Limb (tissue), 2 donors: ENCODE data around the gene ABLIM1.

Experiments used
- DNase-seq, 2 donors: peaks; one replicate each; pipeline ENCODE4 v3.0.0-alpha.2; 2016; ENCODE audit errors: extremely low spot score in 2 of 2

Gene ABLIM1

DNA sequence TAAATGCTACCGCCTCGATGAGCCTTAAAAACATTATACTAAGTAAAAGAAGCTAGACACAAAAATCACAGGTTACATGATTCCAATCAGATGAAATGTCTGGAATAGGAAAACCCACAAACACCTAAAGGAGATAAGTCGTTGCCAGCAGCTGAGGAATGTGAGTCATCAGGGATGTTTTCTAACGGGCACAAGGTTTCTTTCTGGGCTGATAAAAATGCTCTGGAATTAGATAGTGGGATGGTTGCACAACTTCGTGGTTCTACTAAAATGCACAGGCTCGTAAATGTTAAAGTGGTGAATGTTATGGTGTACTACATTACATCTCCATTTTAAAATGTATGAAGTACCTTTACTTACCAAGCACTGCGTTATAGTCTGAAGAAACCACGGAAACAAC lies 9.7 kb downstream of the ABLIM1 start:
- no peak for DNase-seq

DNA sequence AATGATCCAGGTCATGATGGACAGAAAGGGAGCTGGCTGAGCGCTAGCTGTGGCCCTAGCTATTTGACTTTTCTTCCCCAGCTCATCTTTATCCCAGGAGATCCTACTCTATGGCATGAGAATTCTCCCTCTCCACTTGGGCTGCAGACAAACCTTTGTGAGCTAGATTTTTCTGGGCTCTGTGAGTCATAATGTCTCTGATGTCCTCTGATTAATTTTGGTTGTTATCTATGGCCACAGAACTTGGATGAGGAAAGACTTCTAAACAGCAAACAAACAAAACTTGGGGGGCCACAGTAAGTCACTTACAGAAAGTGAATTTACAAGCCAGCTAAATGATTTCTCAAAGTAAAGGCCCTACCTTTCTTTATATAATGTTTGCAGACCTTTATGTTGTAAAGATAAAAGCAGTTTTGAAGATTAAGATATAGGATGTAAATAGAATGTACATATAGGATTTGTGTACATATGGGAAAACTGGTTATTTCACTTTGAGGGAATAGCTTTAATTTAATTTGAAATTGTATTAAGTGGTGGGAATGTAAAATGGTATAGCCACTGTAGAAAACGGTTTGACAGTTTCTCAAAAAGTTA lies 10.4 kb downstream of the ABLIM1 start:
- no peak for DNase-seq

DNA sequence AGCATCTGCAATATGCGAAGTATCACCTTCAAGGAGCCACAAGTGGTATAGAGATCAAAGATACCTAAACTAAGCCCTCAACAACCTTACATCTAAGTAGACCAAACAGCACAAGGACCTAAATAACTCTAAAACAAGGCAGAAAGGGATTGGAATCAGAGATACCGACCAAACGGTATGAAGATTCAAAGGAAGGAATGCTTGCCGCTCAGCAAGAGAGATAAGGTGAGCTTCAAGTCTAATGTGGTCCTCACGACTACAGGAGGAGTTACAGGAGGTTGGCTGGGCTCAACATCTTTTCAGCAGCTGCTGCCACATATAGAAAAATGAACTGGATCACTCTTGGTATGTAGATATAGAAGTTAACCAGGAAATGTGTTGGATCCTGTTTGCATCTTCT lies 11.6 kb downstream of the ABLIM1 start:
- DNase-seq = no peak

DNA sequence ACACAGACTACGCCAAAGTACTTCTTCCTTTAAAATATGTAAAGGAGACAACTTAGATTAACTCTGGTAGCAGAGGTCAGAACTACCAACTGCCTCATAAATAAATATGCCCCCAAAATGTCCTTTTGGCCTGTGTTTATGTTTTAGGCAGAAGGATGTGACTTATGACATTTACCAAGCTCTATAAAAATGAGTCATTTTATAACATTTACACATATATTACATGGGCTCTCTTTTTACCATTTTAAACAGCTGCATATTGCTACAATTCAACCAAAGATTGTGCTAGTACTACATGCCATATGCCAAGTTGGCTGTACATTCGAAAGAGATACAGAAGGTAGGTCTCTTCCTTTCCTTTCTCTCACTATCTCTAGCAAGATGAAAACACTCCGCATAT lies 12.4 kb downstream of the ABLIM1 start:
- DNase-seq = no peak

DNA sequence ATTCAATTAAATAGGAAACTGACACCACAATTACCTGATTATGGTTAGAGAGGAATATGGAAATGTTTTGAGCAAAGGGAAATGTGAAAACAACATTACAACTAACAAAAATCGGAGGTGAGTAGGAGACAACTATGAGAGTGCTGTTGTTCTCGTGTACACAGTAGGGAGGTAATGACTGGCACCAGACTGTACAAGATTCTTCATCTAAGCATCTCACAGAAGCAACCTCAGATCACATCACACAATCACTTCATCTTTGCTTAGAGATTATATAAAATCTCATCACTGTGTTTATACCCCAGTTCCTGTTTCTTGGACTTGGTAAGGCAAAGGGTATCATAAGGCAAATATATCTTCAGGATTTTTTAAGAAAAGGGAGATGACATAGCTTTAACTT lies 14.9 kb downstream of the ABLIM1 start:
- no peak for DNase-seq

DNA sequence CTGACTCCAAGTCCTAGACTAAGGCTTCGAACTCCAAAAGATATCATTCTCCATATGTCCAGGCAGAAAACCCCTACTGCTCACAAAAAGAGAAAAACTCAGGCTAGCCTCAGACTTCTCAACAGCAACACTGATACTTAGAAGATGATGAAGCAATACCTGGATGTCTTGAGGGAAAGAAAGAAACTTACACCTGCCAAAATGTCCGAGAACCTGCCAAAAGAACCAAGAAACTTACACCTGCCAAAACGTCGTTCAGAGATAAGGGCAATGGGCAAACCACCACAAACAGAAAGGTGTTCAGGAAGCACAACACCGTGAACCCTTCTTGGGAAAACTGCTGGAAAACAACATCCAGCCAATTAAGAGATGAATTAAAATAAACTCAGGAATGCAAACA lies 15.3 kb downstream of the ABLIM1 start:
- no peak for DNase-seq

DNA sequence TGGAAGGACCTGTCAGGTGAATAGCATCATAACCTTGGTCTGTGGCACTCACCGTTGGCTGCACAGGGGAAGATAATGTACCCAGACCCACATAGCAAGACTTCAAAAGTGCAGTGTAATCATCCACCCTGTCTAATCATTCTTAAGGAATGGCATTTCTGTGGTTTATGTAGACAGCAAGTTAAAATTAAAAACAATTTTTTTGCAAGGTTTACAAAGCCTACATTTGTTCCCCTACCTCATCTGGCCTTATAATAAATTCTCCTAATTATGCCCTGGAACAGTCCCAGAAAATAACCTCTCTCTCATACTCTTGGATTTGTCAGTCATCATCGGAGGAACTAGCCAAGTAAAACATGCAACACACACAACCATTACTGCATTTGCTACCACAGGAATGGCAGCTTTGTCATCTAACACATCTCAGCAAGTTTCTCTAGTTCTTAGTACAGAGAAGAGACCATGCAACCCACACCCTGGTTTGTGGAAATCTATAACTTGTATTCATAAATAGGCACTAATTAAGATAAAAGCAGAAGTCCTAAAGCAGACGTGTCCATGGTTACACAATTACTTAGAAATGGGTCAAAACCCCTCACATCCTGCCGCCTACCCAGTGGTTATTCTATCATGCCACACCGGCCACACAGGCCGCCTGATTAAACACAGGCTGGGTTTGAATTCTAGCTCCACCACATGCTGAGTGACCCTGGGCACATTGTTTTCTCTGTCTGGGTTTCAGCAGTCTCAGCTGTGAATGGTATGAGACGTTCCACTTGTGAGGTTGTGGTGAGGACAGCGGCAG lies 19.1 kb downstream of the ABLIM1 start:
- DNase-seq = no peak

DNA sequence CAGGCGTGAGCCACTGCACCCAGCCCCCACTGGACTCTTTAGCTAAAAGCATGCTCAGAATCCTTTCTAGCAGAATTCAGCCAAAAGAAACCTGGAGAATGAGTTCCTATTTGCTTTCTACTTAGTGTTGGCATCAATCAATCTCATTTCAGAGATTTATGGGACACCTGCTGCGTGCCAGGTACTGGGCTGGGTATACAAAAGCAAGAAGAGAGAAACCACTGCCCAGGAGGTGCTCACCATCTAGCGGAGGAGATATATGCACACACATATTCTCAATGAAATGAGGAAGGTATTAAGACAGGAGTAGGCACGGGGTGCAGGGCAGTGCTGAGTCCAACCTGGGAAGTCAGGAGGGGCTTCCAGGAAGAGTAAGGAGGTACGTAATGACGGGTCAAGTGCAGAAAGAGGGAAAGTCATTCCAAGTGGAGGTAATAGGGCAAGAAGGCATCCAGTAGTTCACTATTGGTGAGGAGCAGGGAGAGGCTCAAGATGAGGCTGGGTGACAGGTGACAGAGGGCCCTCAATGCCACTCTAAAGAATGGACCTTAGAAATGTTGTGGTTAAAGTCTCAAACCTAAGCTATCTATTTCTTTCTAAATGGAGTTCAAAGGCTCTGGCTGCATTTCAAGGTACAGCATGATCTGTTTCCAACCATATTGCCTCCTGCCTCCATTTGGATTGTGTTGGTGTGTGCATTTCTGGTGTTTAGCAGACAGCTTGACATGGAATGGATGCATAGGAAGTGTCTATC lies 22.1 kb downstream of the ABLIM1 start:
- no peak for DNase-seq

DNA sequence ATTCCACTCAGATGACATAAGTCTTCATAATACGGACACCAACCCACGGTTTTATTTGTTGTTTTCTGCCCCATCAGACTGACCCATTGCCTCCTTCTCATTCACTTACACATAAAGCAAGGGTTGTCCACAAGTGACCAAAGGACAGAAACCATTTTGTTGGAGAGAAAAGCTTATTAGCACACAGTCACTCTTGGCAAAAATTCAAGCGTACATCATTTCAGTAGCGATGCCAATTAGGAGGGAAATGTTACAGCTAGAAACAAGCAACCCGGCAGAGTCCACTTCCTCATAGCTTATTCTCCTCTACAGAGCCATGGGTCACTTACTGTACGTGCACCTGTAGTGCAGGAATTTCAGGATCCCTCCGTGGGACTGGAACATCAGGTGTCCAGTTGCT lies 23.0 kb downstream of the ABLIM1 start:
- DNase-seq = no peak

DNA sequence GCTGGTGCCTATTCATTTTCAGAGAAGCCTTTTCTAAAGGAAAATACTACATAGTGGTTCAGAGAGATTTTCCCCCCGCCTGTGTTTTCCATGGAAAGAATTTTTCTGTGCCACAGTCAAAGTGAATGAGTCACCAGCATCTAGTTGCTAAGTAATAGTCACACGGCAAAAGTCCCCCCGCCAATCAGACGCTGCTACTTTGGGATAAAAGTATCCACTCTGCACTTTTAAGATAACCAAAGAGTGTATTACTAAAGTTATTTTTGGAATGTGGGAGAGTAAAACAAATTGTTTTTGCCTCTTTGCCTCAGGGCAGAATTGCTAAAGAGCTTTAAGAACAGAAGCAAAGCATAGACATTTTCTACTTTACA lies 23.5 kb downstream of the ABLIM1 start:
- DNase-seq = peak; percentile 64 to 85

DNA sequence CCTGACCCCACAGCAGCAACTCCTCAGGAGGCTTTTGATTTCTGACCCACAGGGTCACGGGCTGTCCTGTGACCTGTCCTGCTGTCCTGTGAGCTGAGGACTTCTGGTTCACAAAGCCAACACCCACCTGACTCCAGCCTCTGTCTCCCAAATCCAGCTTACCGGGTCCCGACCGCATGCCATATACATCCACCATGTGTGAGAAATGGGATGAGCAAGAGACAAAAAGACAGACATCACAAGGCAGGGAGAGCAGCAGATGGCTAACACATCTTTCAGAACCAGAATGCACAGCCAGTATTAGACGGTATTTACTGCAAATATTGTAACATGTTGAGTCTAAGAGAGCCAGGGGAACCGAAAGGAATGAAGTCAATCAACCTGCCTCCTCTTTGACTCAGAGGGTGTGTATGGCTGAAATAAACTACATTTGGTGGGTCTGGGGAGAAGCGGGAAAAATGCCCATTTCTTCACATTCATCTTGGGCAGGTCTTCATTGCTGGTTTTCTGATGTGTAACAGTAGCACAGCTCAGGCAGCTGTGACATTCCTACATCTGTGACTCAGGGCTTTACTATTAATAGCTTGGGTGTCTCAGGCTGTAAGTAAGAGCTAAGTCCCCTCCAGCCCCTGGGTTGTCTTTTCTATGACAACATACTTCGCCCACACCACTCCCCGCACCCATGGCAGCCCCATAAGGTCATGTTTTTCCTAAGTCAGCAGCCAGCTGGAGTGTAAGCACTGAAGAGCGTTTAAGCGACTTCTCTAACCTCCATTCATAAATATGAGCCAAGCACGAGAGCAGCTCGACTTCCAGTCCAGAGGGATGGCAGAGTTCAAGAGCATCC lies 25.0 kb downstream of the ABLIM1 start:
- peak; percentile 68 to 84 for DNase-seq

DNA sequence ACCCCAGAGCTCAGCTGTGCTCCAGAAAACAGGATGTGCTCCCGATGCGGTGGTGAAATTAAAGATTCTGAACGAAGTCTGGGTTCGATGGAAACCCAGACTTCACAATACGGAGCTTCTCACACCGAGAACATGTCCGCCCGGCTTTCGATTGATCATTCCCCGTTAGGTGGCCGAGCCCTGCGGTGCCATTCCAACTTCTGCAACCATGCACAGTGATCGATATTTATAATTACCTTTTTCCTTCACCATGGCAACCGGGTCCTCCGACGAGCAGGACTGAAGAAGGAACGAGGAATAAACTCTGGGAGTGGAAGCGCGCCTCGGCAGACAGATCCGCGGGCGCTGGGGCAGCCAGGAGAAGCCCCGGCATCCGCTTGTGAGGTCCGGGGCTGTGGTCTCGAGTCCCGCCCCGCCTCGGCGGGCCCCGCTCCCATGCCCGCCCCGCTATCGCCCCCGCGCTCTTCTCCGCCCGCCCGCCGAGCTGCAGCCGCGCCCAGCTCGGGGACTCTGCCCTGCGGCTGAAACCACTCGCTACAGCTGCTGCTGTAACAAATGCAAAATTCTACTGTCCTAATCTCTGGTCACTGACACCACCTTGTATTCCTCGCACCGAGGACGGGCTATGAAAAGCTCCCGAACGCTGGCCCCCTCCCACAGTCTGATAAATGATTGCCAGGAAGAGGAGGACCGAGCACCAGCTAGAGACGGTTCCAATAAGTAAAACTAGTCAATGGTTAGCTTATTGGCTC lies 26.2 kb downstream of the ABLIM1 start:
- peak; percentile 66 to 79 for DNase-seq

DNA sequence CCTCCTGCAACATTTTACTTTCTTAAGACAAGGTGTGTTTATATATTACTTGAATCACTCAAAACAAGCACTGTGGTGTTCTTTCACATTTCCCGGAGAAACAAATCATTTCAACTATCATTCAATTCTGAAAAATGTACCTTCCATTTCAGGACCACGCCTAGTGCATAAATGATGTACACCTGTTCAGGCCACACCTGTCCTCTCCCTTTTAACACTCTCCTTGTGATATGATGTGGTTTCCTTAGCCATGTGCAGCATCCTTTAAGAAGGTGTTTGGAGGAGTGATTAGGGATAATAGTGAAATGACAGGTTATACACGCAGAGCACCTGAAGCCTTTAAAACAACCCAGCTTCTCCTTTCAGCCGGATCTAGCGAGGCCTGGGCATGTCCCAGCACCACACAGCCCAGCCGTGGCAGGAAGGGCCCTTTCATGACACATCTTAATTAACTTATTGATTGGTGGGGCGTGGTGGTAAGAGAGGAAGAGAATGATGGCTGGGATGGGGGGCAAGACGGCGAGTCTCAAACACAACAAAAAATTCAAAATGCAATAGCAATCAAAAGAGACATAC lies 26.9 kb downstream of the ABLIM1 start:
- DNase-seq = no peak

DNA sequence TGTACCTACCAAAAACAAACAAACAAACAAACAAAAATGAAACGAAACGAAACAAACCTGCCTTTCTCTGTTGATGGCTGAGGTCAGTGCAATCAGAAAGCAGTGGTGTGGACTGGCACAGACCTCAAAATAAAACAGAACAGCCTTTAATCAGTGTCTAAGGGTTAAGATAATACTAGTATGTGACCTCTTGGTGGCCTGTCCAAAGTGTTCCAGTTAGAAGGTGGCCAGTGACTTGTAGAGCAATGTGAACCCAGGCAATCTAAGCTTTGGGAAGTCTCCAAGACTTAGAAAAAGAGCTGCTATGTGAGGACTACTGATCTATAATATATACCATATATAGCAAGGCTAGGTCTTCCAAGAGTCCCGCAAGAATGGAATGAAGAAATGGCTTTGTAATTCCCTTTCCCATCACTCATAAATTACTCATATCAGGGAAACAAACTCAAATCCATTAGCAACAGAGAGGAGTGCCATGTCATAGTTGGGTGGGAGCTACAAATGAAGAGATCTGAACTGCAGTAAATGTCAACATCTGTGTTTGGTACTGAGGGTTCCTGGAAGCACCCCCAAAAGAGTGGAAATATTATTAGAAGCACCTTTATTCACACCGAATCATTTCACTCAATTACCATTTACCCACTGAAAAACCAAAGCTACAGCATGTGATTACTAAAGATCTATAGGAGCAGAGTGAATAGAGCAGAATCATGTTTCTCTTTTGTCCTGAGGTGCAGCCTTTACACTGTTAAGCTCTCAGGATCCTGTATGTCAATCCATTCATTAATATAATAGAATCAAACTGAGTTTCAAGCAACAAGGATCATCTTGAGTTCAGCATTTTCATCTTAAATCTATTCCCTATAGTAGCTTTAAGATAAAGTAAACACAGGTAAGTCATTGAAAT lies 28.0 kb downstream of the ABLIM1 start:
- DNase-seq = no peak

DNA sequence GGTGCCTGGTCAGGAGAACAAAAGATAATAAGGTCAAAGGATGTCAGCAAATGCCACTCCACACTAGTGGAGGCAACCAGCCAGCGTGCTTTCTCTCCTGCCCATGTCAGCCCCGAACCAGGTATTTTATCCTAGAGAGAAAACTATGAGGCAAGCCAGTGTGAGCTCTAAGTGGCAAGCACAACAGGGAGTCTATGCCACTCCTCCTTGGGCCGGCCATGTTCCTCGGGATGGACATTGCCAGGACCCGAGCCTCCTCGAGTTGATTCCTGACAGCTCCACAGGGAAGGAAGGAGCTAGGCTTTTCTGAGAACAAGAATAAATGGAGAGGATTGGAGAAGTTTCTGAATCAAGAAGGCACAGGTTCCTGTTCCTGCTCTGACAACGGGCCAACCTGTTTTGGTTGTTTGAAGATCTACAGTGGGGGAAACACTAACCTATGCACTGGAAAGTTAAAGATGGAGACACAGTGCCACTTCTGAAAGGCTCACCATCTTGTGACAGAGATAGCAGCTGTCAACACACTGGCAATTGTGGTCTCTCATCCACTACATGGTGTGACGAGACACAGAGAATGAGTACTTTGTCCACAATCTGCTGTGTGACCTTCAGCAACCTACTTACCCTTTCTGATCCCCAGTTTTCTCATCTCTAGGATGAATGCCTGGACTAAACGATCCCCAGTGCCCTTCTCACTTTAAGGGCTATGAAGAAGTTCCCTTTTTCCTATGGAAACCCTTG lies 28.8 kb downstream of the ABLIM1 start:
- DNase-seq = no peak

DNA sequence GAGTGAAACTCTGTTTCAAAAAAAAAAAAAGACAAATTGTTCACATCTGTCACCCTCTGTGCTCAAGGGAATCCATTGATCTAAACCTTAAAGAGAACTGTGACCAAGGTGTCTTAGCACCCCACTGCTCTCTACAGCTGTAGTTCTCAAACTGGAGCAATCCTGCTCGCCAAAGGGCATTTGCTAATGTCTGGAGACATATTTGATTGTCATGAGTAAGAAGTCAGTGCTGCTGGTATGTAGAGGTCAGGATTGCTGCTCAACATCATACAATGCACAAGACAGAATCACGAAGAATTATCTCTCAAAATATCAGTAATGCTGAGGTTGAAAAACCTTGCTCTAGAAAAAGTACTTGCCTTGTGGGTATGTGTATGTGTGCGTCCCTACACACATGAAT lies 30.0 kb downstream of the ABLIM1 start:
- DNase-seq = no peak

DNA sequence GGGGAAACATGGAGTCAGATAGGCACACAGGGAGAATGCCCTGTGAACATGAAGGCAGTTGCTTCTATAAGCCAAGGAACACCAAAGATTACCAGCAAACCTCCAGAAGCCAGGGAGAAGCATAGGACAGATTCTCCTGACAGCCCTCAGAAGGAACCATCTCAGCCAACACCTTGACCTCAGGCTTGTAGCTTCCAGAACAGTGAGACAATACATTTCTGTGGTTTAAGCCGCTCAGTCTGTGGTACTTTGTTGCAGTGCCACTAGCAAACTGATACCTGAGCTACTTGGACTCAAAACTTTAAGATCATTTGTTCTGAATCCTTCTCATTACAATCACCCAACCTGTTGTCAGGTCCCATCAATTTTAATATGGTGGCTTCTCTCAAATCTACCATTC lies 31.2 kb downstream of the ABLIM1 start:
- no peak for DNase-seq

DNA sequence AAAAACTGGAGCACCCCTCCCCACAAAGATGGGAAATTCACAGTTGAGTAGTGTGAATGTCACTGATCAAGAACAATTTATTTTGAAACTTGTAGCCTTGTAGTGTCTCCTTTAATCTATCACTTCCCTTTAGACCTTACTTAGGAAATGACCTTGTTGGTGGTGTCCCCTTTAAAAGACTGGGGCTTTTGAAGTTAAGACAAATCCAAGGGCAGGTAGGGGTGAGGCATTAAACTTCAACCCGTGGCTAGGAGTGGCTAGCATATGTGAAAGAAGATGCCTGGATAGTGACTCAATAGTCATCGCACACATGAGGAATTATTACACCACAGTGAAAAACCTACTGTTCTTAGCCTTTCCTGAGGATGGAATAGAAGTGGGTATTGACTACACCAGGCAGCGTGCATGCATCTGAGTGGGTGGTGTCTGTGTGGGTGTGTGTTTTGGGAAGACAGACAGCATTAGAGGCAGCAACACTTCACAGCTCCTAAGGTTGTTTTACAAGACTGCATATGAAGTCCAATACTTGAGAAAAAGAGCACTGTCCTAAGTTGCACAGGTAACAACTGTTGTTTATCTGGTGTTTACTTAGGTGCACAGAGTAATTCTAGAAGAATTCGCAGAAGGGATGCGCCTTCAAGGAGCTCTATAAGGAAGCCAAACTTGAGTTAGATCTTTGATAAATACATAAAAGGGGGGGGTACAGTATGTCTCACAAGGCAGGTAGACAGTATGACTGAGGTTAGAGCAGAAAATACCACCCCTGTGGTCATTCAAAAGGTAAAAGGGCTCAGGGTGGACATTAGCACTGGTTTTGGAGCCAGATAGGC lies 32.9 kb downstream of the ABLIM1 start:
- no peak for DNase-seq
